ENCODE data around the gene IFT22.

- no peak for TF ChIP-seq JUN (IDR thresholded peaks at IDR 0.05; ENCODE audit: low read depth, low read length)
- TF ChIP-seq EZH2 (IDR thresholded peaks at IDR 0.05; ENCODE audit: low read depth, low read length, severe bottlenecking) = no peak
Measured at GRCh38 chr7:101302641-101303101, 18.9 kb downstream of the IFT22 start.

Measured in H1 (cell line).